NCI-H2029 treated with DMSO at 0.1 percent for 48 hours (cell line): Measurements from ENCODE around the gene LZTFL1.
A peak's percentile ranks its signal among the peaks of the same experiment; 100 is the strongest.
"Not testable (repeated sequence)": the region's sequence is repeated elsewhere in the genome, so short reads cannot be mapped to it uniquely, and the experiment has no call there.

Experiments used
- DNase-seq: peaks from one replicate; lab custom pipeline; 2025; lab: John Stamatoyannopoulos, UW

Gene LZTFL1

GRCh38 chr3:45864760-45865519, 23.0 kb upstream of the LZTFL1 start:
- peak; percentile 47 for DNase-seq

- DNase-seq = no peak
Measured at GRCh38 chr3:45861043-45861719, 19.3 kb upstream of the LZTFL1 start.

GRCh38 chr3:45860481-45860880, 18.6 kb upstream of the LZTFL1 start:
- no peak for DNase-seq

GRCh38 chr3:45858809-45859543, 17.1 kb upstream of the LZTFL1 start:
- DNase-seq = no peak

- not testable (repeated sequence) for DNase-seq
Measured at GRCh38 chr3:45857024-45857423, 15.1 kb upstream of the LZTFL1 start.

GRCh38 chr3:45856323-45856722, 14.4 kb upstream of the LZTFL1 start:
- DNase-seq = not testable (repeated sequence)

GRCh38 chr3:45852828-45853227, 10.9 kb upstream of the LZTFL1 start:
- DNase-seq = no peak

GRCh38 chr3:45848392-45848791, 6.5 kb upstream of the LZTFL1 start:
- no peak for DNase-seq

- DNase-seq = no peak
Measured at GRCh38 chr3:45844616-45845015, 2.7 kb upstream of the LZTFL1 start.

- DNase-seq = no peak
Measured at GRCh38 chr3:45842851-45843625, 1.1 kb upstream of the LZTFL1 start.

GRCh38 chr3:45841420-45841756, 531 bp downstream of the LZTFL1 start:
- no peak for DNase-seq

GRCh38 chr3:45838466-45838865, 3.5 kb downstream of the LZTFL1 start:
- no peak for DNase-seq

- DNase-seq = peak; percentile 72
Measured at GRCh38 chr3:45832699-45833098, 9.2 kb downstream of the LZTFL1 start.

- DNase-seq = no peak
Measured at GRCh38 chr3:45830121-45830520, 11.8 kb downstream of the LZTFL1 start.

- DNase-seq = no peak
Measured at GRCh38 chr3:45826908-45827307, 15.0 kb downstream of the LZTFL1 start.

GRCh38 chr3:45826321-45826720, 15.6 kb downstream of the LZTFL1 start:
- DNase-seq = no peak

GRCh38 chr3:45821127-45821526, 20.8 kb downstream of the LZTFL1 start:
- DNase-seq = no peak

- no peak for DNase-seq
Measured at GRCh38 chr3:45819543-45819942, 22.4 kb downstream of the LZTFL1 start.

- peak; percentile 99 for DNase-seq
Measured at GRCh38 chr3:45817831-45818522, 23.9 kb downstream of the LZTFL1 start.

GRCh38 chr3:45816544-45816943, 25.4 kb downstream of the LZTFL1 start:
- DNase-seq = peak; percentile 97

GRCh38 chr3:45814322-45814721, 27.6 kb downstream of the LZTFL1 start:
- DNase-seq = no peak
